DND-41 (cell line): ENCODE data around the gene MYCBPAP.

Experiments
- CTCF ChIP-seq: IDR thresholded peaks from 2 replicates; pipeline ENCODE4 v1.5.1; 2012; ENCODE audit warnings: borderline replicate concordance, low read length, moderate library complexity, mild to moderate bottlenecking; ENCODE audit not compliant: poor library complexity, severe bottlenecking; ENCODE audit errors: extremely low read depth
- EZH2 ChIP-seq: IDR thresholded peaks from 3 replicates; pipeline ENCODE4 v1.6.1; 2012; ENCODE audit warnings: borderline replicate concordance, low read depth, mild to moderate bottlenecking, moderate library complexity, low read length, inconsistent platforms; ENCODE audit not compliant: severe bottlenecking

- TF ChIP-seq CTCF (no peak), EZH2 (no peak)
Observed at GRCh38 chr17:50469208-50469605, 39.0 kb upstream of the MYCBPAP start.
